GM12874 (cell line): ENCODE measurements around the gene INSL4.

Experiments used
- CTCF ChIP-seq: IDR thresholded peaks from 2 replicates; pipeline ENCODE4 v1.5.1; 2011; ENCODE audit warnings: low read depth, mild to moderate bottlenecking, control low read depth, low read length, moderate library complexity; ENCODE audit not compliant: insufficient read depth

Gene INSL4

GRCh38 chr9:5274770-5275169 lies 43.6 kb downstream of the INSL4 start:
- no peak for TF ChIP-seq CTCF

- no peak for TF ChIP-seq CTCF
Measured at GRCh38 chr9:5278486-5278885, 47.3 kb downstream of the INSL4 start.
